ENCODE measurements around the gene CDKN2A.

The CDKN2A gene

DNA sequence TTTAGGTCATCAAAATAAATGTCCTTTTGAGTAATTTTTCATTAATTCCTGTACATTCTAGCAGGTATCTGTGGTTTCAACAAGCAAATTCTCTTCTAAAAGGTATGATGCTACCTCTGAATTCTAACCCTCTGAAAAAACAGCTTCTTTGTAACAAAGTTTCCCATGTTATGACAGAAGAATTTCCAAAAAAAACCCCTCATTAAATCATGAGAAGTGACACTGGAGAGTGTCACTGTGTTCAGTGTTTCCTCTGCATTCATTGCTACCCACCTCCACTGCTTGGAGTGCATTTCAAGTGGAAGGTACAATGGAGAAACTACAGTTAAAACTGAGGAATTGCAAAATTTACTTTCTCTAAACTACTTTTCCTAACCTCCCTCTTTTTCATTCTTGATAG lies 10.1 kb downstream of the CDKN2A start:
- no peak for DNase-seq (ENCODE audit: low read depth, low spot score)
- in situ Hi-C loops (cut with HindIII; ENCODE audit: low sequenced_read_pairs), result no loop called here
- no peak overlapping the region for H3K4me3 ChIP-seq (ENCODE audit: low read depth, low read length)
- TF ChIP-seq, protein P1, sequence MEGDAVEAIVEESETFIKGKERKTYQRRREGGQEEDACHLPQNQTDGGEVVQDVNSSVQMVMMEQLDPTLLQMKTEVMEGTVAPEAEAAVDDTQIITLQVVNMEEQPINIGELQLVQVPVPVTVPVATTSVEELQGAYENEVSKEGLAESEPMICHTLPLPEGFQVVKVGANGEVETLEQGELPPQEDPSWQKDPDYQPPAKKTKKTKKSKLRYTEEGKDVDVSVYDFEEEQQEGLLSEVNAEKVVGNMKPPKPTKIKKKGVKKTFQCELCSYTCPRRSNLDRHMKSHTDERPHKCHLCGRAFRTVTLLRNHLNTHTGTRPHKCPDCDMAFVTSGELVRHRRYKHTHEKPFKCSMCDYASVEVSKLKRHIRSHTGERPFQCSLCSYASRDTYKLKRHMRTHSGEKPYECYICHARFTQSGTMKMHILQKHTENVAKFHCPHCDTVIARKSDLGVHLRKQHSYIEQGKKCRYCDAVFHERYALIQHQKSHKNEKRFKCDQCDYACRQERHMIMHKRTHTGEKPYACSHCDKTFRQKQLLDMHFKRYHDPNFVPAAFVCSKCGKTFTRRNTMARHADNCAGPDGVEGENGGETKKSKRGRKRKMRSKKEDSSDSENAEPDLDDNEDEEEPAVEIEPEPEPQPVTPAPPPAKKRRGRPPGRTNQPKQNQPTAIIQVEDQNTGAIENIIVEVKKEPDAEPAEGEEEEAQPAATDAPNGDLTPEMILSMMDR (IDR thresholded peaks at IDR 0.05; ENCODE audit: low read depth, low read length), result no peak

DNA sequence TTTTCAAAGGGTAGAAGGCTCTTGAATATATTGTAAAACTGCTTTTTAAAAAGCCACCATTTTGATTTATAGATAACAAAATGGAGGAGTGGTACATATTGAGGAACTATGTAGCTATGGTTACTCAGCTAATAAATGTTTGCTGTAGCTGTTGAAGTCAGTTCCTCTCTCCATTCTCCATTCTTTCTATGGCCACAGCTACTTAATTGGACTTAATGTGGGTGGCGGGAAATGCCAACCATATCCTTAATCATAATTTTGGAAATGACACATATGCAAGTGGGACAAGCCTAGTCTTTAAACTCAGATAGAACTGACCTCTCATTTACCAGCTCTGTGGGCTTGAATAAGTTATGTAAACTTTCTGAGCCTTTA lies 10.6 kb downstream of the CDKN2A start:
- H3K4me3 ChIP-seq (ENCODE audit: low read depth, low read length), result no peak overlapping the region
- TF ChIP-seq, protein P1 (IDR thresholded peaks at IDR 0.05; ENCODE audit: low read depth, low read length), result no peak
- in situ Hi-C loops (cut with HindIII; ENCODE audit: low sequenced_read_pairs), result no loop called here
- no peak for DNase-seq (ENCODE audit: low read depth, low spot score)

DNA sequence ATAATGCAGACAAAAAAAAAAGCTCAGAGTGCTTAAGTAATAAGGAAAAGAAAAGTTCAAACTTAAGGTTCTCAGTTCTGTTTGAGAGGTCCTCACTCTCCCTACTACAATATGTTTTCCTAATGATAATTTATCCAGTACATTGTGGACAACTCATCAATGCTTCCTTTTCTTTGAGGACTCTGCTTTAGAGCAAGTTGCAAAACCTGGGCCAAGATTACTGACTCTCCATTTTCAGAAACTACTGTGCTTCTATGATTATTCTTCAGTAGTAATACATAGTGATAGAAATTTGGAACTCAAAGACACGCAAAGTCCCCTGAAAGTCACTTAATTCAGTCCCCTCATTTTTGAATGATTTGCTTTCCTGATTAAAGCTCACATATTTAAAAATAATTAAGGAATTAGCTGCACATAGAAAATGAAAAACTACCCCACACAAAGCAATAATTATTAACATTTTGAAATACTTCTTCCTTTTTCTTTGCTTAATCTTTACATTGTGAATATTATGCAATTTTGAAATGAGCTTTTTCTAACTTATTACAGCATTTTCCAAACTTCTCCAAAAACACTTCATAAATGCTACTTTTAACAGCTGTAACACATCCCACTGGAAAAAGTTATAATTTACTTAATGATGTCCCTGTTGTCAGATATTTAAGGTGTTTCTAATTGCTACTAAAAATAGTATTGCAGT lies 11.2 kb downstream of the CDKN2A start:
- no peak overlapping the region for H3K4me3 ChIP-seq (ENCODE audit: low read depth, low read length)
- TF ChIP-seq, protein P1 (IDR thresholded peaks at IDR 0.05; ENCODE audit: low read depth, low read length), result no peak
- in situ Hi-C loops (cut with HindIII; ENCODE audit: low sequenced_read_pairs), result no loop called here
- no peak for DNase-seq (ENCODE audit: low read depth, low spot score)

DNA sequence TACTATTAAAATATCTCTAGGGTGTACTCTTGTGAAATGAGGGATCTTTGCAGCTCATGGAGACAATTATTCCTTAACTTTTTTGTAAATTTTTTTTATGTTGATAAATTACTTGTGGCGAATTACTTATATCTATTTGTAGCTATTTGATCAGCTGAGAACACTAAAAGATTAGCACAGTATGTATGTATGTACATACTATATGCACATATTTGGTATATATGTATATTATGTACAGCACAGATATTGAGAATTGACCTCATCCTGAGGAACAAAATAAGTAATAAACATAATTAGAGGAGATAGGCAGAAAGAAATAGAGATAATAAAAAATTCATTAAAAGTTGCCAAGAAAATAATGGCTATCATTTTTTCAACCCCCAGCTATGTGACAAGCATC lies 11.8 kb downstream of the CDKN2A start:
- in situ Hi-C loops (cut with HindIII; ENCODE audit: low sequenced_read_pairs), result no loop called here
- TF ChIP-seq, protein P1 (IDR thresholded peaks at IDR 0.05; ENCODE audit: low read depth, low read length), result no peak
- H3K4me3 ChIP-seq (ENCODE audit: low read depth, low read length), result no peak overlapping the region
- no peak for DNase-seq (ENCODE audit: low read depth, low spot score)

DNA sequence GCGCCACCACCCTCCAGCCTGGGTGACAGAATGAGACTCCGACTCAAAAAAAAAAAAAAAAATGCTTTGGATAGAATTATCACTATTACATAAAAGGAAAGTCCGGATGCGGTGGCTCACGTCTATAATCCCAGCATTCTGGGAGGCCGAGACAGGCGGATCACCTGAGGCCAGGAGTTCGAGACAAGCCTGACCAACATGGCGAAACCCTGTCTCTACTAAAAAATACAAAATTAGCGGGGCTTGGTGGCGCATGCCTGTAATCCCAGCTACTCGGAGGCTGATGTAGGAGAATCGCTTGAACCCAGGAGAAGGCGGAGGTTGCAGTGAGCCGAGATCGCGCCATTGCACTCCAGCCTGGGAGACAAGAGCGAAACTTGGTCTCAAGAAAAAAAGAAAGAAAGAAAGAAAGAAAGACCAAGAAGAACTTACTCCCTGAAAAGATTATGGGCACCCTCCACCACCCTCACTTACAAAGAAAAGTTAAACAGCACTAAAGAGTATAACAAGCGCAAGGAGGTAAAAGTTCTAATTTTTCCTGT lies 17.8 kb downstream of the CDKN2A start:
- in situ Hi-C loops (cut with HindIII; ENCODE audit: low sequenced_read_pairs), result no loop called here
- DNase-seq (ENCODE audit: low read depth, low spot score), result no peak
- H3K4me3 ChIP-seq (ENCODE audit: low read depth, low read length), result no peak overlapping the region
- TF ChIP-seq, protein P1 (IDR thresholded peaks at IDR 0.05; ENCODE audit: low read depth, low read length), result no peak

DNA sequence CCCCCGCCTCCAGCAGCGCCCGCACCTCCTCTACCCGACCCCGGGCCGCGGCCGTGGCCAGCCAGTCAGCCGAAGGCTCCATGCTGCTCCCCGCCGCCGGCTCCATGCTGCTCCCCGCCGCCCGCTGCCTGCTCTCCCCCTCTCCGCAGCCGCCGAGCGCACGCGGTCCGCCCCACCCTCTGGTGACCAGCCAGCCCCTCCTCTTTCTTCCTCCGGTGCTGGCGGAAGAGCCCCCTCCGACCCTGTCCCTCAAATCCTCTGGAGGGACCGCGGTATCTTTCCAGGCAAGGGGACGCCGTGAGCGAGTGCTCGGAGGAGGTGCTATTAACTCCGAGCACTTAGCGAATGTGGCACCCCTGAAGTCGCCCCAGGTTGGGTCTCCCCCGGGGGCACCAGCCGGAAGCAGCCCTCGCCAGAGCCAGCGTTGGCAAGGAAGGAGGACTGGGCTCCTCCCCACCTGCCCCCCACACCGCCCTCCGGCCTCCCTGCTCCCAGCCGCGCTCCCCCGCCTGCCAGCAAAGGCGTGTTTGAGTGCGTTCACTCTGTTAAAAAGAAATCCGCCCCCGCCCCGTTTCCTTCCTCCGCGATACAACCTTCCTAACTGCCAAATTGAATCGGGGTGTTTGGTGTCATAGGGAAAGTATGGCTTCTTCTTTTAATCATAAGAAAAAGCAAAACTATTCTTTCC lies 19.3 kb downstream of the CDKN2A start:
- in situ Hi-C loops (cut with HindIII; ENCODE audit: low sequenced_read_pairs), result no loop called here
- peak; percentile 76 for DNase-seq (ENCODE audit: low read depth, low spot score)
- TF ChIP-seq, protein P1 (IDR thresholded peaks at IDR 0.05; ENCODE audit: low read depth, low read length), result no peak
- H3K4me3 ChIP-seq (ENCODE audit: low read depth, low read length), result peak overlapping the region; percentile 57
